Activated naive CD4-positive, alpha-beta T cell treated with anti-CD3 and anti-CD28 coated beads for 36 hours (primary cell): ENCODE measurements around the gene RASD2. TPM values are rescaled to one million over a fixed set of nuclear protein-coding genes. Genes with fewer than 3 reads are reported as not detected.

Experiments used
- CTCF ChIA-PET: fragments of 350-600 bp; sonication (Branson Sonifier 250); formaldehyde crosslinking; loops from one replicate; lab custom pipeline; 2021; ENCODE audit warnings: antibody characterized with exemption; lab: Charles Lee
- DNase-seq: peaks from one replicate; pipeline ENCODE4 v3.0.0-alpha.2; 2020
- H3K27ac Mint-ChIP-seq: one replicate; pipeline ENCODE4 v1.8.0; 2021; ENCODE audit warnings: mild to moderate bottlenecking, mixed read lengths
- H3K27me3 Mint-ChIP-seq: one replicate; pipeline ENCODE4 v1.8.0; 2021; ENCODE audit warnings: low read depth, mixed read lengths
- H3K36me3 Mint-ChIP-seq: one replicate; pipeline ENCODE4 v1.8.0; 2021; ENCODE audit warnings: low read depth, mixed read lengths
- H3K4me1 Mint-ChIP-seq: one replicate; pipeline ENCODE4 v1.8.0; 2021; ENCODE audit warnings: low read depth, mixed read lengths
- H3K4me3 Mint-ChIP-seq: one replicate; pipeline ENCODE4 v1.8.0; 2021; ENCODE audit warnings: mild to moderate bottlenecking, moderate library complexity, mixed read lengths
- H3K9me3 Mint-ChIP-seq: one replicate; pipeline ENCODE4 v1.8.0; 2021; ENCODE audit warnings: mixed read lengths
- intact Hi-C: fragments of 100-400 bp; cut with micrococcal nuclease; formaldehyde crosslinking; loops from one replicate; pipeline ENCODE4 v1.15.1; 2023
- total RNA-seq, 2 experiments: library from RNA; stranded (reverse); gene quantifications; one replicate each; pipeline ENCODE4 v1.2.3, GENCODE V29; 2021

The RASD2 gene
- total RNA-seq, 2 experiments from 2014 or later: not detected

- Mint-ChIP-seq H3K27ac (no peak overlapping the region), H3K27me3 (peaks cover 12% of the 10 kb centered on the region)
- CTCF ChIA-PET: no interaction called here
These were observed 18.1 kb upstream of the RASD2 start for GRCh38 chr22:35522225-35523149.

GRCh38 chr22:35523167-35523947, 17.3 kb upstream of the RASD2 start:
- Mint-ChIP-seq H3K36me3 (no peaks in the 10 kb centered on the region), H3K4me3 (no peak overlapping the region), H3K27ac (no peak overlapping the region), H3K9me3 (no peaks in the 10 kb centered on the region), H3K4me1 (no peaks in the 10 kb centered on the region), H3K27me3 (peaks cover 10% of the 10 kb centered on the region)
- no peak for DNase-seq
- CTCF ChIA-PET: no interaction called here
- intact Hi-C loops: no loop called here

More at GRCh38 chr22:35522225-35523149, 18.1 kb upstream of the RASD2 start:
- Mint-ChIP-seq H3K4me1 (no peaks in the 10 kb centered on the region), H3K9me3 (no peaks in the 10 kb centered on the region), H3K36me3 (no peaks in the 10 kb centered on the region), H3K4me3 (no peak overlapping the region)
- intact Hi-C loops: no loop called here
- no peak for DNase-seq

GRCh38 chr22:35524966-35525686, 15.5 kb upstream of the RASD2 start:
- no peak for DNase-seq
- intact Hi-C loops: no loop called here
- H3K4me3 Mint-ChIP-seq: no peak overlapping the region
- CTCF ChIA-PET: interaction anchor here (0.6 kb wide), 1 partner anchor 350 kb away, joined by 3 read pairs; no protein-coding TSS in a partner anchor
- H3K4me1 Mint-ChIP-seq: no peaks in the 10 kb centered on the region
- H3K27ac Mint-ChIP-seq: no peak overlapping the region
- peaks cover 2% of the 10 kb centered on the region for H3K9me3 Mint-ChIP-seq
- H3K36me3 Mint-ChIP-seq: no peaks in the 10 kb centered on the region
- peaks cover 10% of the 10 kb centered on the region for H3K27me3 Mint-ChIP-seq

GRCh38 chr22:35525687-35526332, 14.8 kb upstream of the RASD2 start:
- Mint-ChIP-seq H3K36me3 (no peaks in the 10 kb centered on the region), H3K27ac (no peak overlapping the region), H3K4me3 (no peak overlapping the region), H3K9me3 (peaks cover 2% of the 10 kb centered on the region), H3K27me3 (peaks cover 8% of the 10 kb centered on the region), H3K4me1 (no peaks in the 10 kb centered on the region)
- intact Hi-C loops: no loop called here
- no peak for DNase-seq
- CTCF ChIA-PET: no interaction called here

- peaks cover 2% of the 10 kb centered on the region for H3K9me3 Mint-ChIP-seq
These were observed 14.2 kb upstream of the RASD2 start for GRCh38 chr22:35526333-35526979.

GRCh38 chr22:35528927-35529326, 11.7 kb upstream of the RASD2 start:
- CTCF ChIA-PET: interaction anchor here (1.0 kb wide), 1 partner anchor 178 kb away, joined by 5 read pairs; no protein-coding TSS in a partner anchor
- Mint-ChIP-seq H3K4me1 (no peaks in the 10 kb centered on the region), H3K36me3 (no peaks in the 10 kb centered on the region), H3K27ac (no peak overlapping the region), H3K9me3 (peaks cover 2% of the 10 kb centered on the region), H3K27me3 (no peaks in the 10 kb centered on the region), H3K4me3 (no peak overlapping the region)
- DNase-seq: no peak
- intact Hi-C loops: no loop called here

More at GRCh38 chr22:35526333-35526979, 14.2 kb upstream of the RASD2 start:
- Mint-ChIP-seq H3K27me3 (peaks cover 8% of the 10 kb centered on the region), H3K27ac (no peak overlapping the region), H3K36me3 (no peaks in the 10 kb centered on the region), H3K4me3 (no peak overlapping the region), H3K4me1 (no peaks in the 10 kb centered on the region)
- CTCF ChIA-PET: no interaction called here
- intact Hi-C loops: no loop called here
- no peak for DNase-seq

GRCh38 chr22:35530700-35531099, 9.9 kb upstream of the RASD2 start:
- no peaks in the 10 kb centered on the region for H3K36me3 Mint-ChIP-seq
- no peak overlapping the region for H3K27ac Mint-ChIP-seq
- peaks cover 2% of the 10 kb centered on the region for H3K9me3 Mint-ChIP-seq
- no peaks in the 10 kb centered on the region for H3K4me1 Mint-ChIP-seq
- CTCF ChIA-PET: no interaction called here
- intact Hi-C loops: no loop called here
- no peak for DNase-seq
- no peak overlapping the region for H3K4me3 Mint-ChIP-seq
- H3K27me3 Mint-ChIP-seq: no peaks in the 10 kb centered on the region

GRCh38 chr22:35531202-35531601, 9.4 kb upstream of the RASD2 start:
- Mint-ChIP-seq H3K36me3 (no peaks in the 10 kb centered on the region), H3K4me1 (no peaks in the 10 kb centered on the region), H3K4me3 (no peak overlapping the region), H3K27ac (no peak overlapping the region), H3K9me3 (peaks cover 2% of the 10 kb centered on the region), H3K27me3 (no peaks in the 10 kb centered on the region)
- intact Hi-C loops: no loop called here
- CTCF ChIA-PET: no interaction called here
- no peak for DNase-seq

- intact Hi-C loops: no loop called here
- DNase-seq: no peak
- H3K27ac Mint-ChIP-seq: no peak overlapping the region
- CTCF ChIA-PET: no interaction called here
- no peaks in the 10 kb centered on the region for H3K36me3 Mint-ChIP-seq
- H3K4me3 Mint-ChIP-seq: no peak overlapping the region
- no peaks in the 10 kb centered on the region for H3K27me3 Mint-ChIP-seq
- no peaks in the 10 kb centered on the region for H3K4me1 Mint-ChIP-seq
- peaks cover 2% of the 10 kb centered on the region for H3K9me3 Mint-ChIP-seq
These were observed 9.0 kb upstream of the RASD2 start for GRCh38 chr22:35531676-35532075.

- Mint-ChIP-seq H3K4me1 (no peaks in the 10 kb centered on the region), H3K4me3 (no peak overlapping the region), H3K36me3 (no peaks in the 10 kb centered on the region), H3K27me3 (no peaks in the 10 kb centered on the region), H3K27ac (no peak overlapping the region), H3K9me3 (peaks cover 2% of the 10 kb centered on the region)
- intact Hi-C loops: no loop called here
- DNase-seq: no peak
- CTCF ChIA-PET: no interaction called here
These were observed 7.1 kb upstream of the RASD2 start for GRCh38 chr22:35533365-35534029.

GRCh38 chr22:35534091-35534490, 6.5 kb upstream of the RASD2 start:
- CTCF ChIA-PET: no interaction called here
- no peak overlapping the region for H3K27ac Mint-ChIP-seq
- H3K27me3 Mint-ChIP-seq: peaks cover 3% of the 10 kb centered on the region
- intact Hi-C loops: no loop called here
- no peak for DNase-seq
- H3K4me3 Mint-ChIP-seq: no peak overlapping the region
- no peaks in the 10 kb centered on the region for H3K36me3 Mint-ChIP-seq
- peaks cover 2% of the 10 kb centered on the region for H3K9me3 Mint-ChIP-seq
- no peaks in the 10 kb centered on the region for H3K4me1 Mint-ChIP-seq
